ENCODE results near the gene RAI1.
A peak's percentile ranks its signal among the peaks of the same experiment; 100 is the strongest.
"Not testable (repeated sequence)": the region's sequence is repeated elsewhere in the genome, so short reads cannot be mapped to it uniquely, and the experiment has no call there.

Gene RAI1

GRCh38 chr17:17681187-17681743 is at the start of gene RAI1:
Gene RAI1, plus strand, starts transcription at chr17:17681458. Its CDS starts 111,491 bp downstream, at chr17:17792949.
- DNase-seq, result peak; percentile 68 to 79

GRCh38 chr17:17632690-17633089 is 48.6 kb upstream of the RAI1 start:
- peak in 1 of 2 donors; percentile 30 for DNase-seq

GRCh38 chr17:17633310-17633709 is 47.9 kb upstream of the RAI1 start:
- no peak for DNase-seq

- no peak for DNase-seq
These were observed 46.1 kb upstream of the RAI1 start for GRCh38 chr17:17635126-17635525.

- DNase-seq, result peak in 1 of 2 donors; percentile 9
These were observed 45.6 kb upstream of the RAI1 start for GRCh38 chr17:17635537-17636271.

- no peak for DNase-seq
These were observed 44.9 kb upstream of the RAI1 start for GRCh38 chr17:17636272-17636885.

- DNase-seq, result no peak
These were observed 42.8 kb upstream of the RAI1 start for GRCh38 chr17:17638467-17638866.

- peak in 1 of 2 donors; percentile 48 for DNase-seq
These were observed 41.5 kb upstream of the RAI1 start for GRCh38 chr17:17639661-17640270.

GRCh38 chr17:17641621-17642409 is 39.4 kb upstream of the RAI1 start:
- peak; percentile 76 to 80 for DNase-seq

GRCh38 chr17:17645148-17645547 is 36.1 kb upstream of the RAI1 start:
- DNase-seq, result not testable (repeated sequence)

GRCh38 chr17:17645961-17646360 is 35.3 kb upstream of the RAI1 start:
- no peak for DNase-seq

GRCh38 chr17:17647524-17648178 is 33.6 kb upstream of the RAI1 start:
- DNase-seq, result no peak

GRCh38 chr17:17648762-17649161 is 32.5 kb upstream of the RAI1 start:
- no peak for DNase-seq

GRCh38 chr17:17650959-17651358 is 30.3 kb upstream of the RAI1 start:
- no peak for DNase-seq

- DNase-seq, result no peak
These were observed 27.9 kb upstream of the RAI1 start for GRCh38 chr17:17653343-17653742.

GRCh38 chr17:17659340-17659739 is 21.9 kb upstream of the RAI1 start:
- DNase-seq, result no peak

GRCh38 chr17:17661134-17661533 is 20.1 kb upstream of the RAI1 start:
- no peak for DNase-seq

- DNase-seq, result no peak
These were observed 19.3 kb upstream of the RAI1 start for GRCh38 chr17:17661834-17662385.

- DNase-seq, result peak; percentile 84 to 87
These were observed 17.8 kb upstream of the RAI1 start for GRCh38 chr17:17663160-17664063.

GRCh38 chr17:17664064-17664452 is 17.2 kb upstream of the RAI1 start:
- no peak for DNase-seq

- DNase-seq, result no peak
These were observed 16.0 kb upstream of the RAI1 start for GRCh38 chr17:17665255-17665654.
